CD4-positive, alpha-beta memory T cell (primary cell): Measurements from ENCODE around the gene A4GALT. TPM values are rescaled to one million over a fixed set of nuclear protein-coding genes. Genes with fewer than 3 reads are reported as not detected.
"Not testable (repeated sequence)": the region's sequence is repeated elsewhere in the genome, so short reads cannot be mapped to it uniquely, and the experiment has no call there.

Source experiments
- CTCF ChIA-PET: fragments of 350-600 bp; sonication (Branson Sonifier 250); formaldehyde crosslinking; loops from one replicate; lab custom pipeline; 2021; ENCODE audit warnings: inconsistent platforms; ENCODE audit not compliant: partially characterized antibody; lab: Charles Lee
- POLR2A ChIA-PET: fragments of 350-600 bp; sonication (Branson Sonifier 250); formaldehyde crosslinking; loops from one replicate; lab custom pipeline; 2021; ENCODE audit not compliant: partially characterized antibody; lab: Charles Lee
- DNase-seq, 5 donors: peaks; one replicate each; pipeline versions ENCODE4 v3.0.0 to v3.0.0-alpha.2; 2020 to 2022; ENCODE audit warnings: mixed read lengths in 1 of 5
- H3K27ac ChIP-seq: one replicate; pipeline ENCODE4 v1.7.0; 2013; ENCODE audit warnings: low read depth, low read length
- H3K27me3 ChIP-seq: 2 replicates; pipeline ENCODE4 v1.7.0; 2013; ENCODE audit warnings: mild to moderate bottlenecking, low read length, moderate library complexity; ENCODE audit not compliant: insufficient read depth
- H3K36me3 ChIP-seq: 2 replicates; pipeline ENCODE4 v1.7.0; 2013; ENCODE audit warnings: mild to moderate bottlenecking, low read length, moderate library complexity; ENCODE audit not compliant: insufficient read depth
- H3K4me1 ChIP-seq: 2 replicates; pipeline ENCODE4 v1.7.0; 2013; ENCODE audit warnings: mild to moderate bottlenecking, low read length, moderate library complexity; ENCODE audit not compliant: insufficient read depth
- H3K4me3 ChIP-seq, 2 donors: one replicate each; pipeline ENCODE4 v1.7.0; 2013; ENCODE audit warnings: low read length in 2 of 2, mild to moderate bottlenecking in 1 of 2
- H3K9me3 ChIP-seq, 2 donors: one replicate each; pipeline ENCODE4 v1.7.0; 2013; ENCODE audit warnings: low read length in 2 of 2, control low read depth in 1 of 2; ENCODE audit not compliant: control insufficient read depth in 1 of 2
- H3K27ac Mint-ChIP-seq, 7 donors: one replicate each; pipeline ENCODE4 v1.8.0; 2020 to 2021; ENCODE audit warnings: mixed read lengths in 7 of 7, mild to moderate bottlenecking in 6 of 7, inconsistent platforms in 3 of 7, moderate library complexity in 3 of 7
- H3K27me3 Mint-ChIP-seq, 2 donors: one replicate each; pipeline ENCODE4 v1.8.0; 2020 to 2021; ENCODE audit warnings: mixed read lengths in 2 of 2
- H3K36me3 Mint-ChIP-seq, 2 donors: one replicate each; pipeline ENCODE4 v1.8.0; 2020 to 2021; ENCODE audit warnings: mixed read lengths in 2 of 2, inconsistent platforms in 1 of 2, mild to moderate bottlenecking in 1 of 2
- H3K4me1 Mint-ChIP-seq, 4 donors: one replicate each; pipeline ENCODE4 v1.8.0; 2020 to 2021; ENCODE audit warnings: mixed read lengths in 4 of 4, mild to moderate bottlenecking in 1 of 4
- H3K4me3 Mint-ChIP-seq, 8 donors: one replicate each; pipeline ENCODE4 v1.8.0; 2020 to 2021; ENCODE audit warnings: mixed read lengths in 8 of 8, mild to moderate bottlenecking in 7 of 8, moderate library complexity in 6 of 8, inconsistent platforms in 3 of 8
- H3K9me3 Mint-ChIP-seq, 8 donors: one replicate each; pipeline ENCODE4 v1.8.0; 2020 to 2021; ENCODE audit warnings: mixed read lengths in 8 of 8, mild to moderate bottlenecking in 5 of 8, inconsistent platforms in 3 of 8, moderate library complexity in 1 of 8
- intact Hi-C: fragments of 100-400 bp; cut with micrococcal nuclease; formaldehyde crosslinking; loops from one replicate; pipeline ENCODE4 v1.15.1; 2023
- polyA plus RNA-seq, 2 donors: library from polyadenylated mRNA; unstranded; fragments of 300-500 nt; fragmentation: Illumina TruSeq; gene quantifications; one replicate each; pipeline ENCODE4 v1.2.3, GENCODE V29; 2021
- total RNA-seq, 2 experiments: library from RNA; stranded (reverse); gene quantifications; one replicate each; pipeline ENCODE4 v1.2.3, GENCODE V29; 2021

Gene A4GALT
- total and polyA plus RNA-seq, 4 experiments from 2014 or later: 0.15 TPM; not detected in 3

DNA sequence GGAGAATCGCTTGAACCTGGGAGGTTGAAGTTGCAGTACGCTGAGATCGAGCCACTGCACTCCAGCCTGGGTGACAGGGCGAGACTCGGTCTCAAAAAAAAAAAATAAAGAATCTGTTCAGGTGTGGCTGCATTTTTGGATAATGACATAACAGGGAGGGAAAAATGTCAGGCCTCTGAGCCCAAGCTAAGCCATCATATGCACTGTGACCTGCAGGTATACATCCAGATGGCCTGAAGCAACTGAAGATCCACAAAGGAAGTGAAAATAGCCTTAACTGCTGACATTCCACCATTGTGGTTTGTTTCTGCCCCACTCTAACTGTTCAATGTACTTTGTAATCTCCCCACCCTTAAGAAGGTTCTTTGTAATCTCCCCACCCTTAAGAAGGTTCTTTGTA lies 19.6 kb upstream of the A4GALT start:
- intact Hi-C loops, H3K4me3 ChIP-seq, H3K4me1 ChIP-seq, H3K36me3 ChIP-seq, H3K27me3 ChIP-seq, POLR2A ChIA-PET, H3K4me3 Mint-ChIP-seq, H3K27ac ChIP-seq, H3K9me3 ChIP-seq, H3K36me3 Mint-ChIP-seq, DNase-seq, H3K9me3 Mint-ChIP-seq, CTCF ChIA-PET, H3K4me1 Mint-ChIP-seq: not testable (repeated sequence)
- H3K27me3 Mint-ChIP-seq: peaks cover 11 to 20% of the 10 kb centered on the region in 2 donors
- H3K27ac Mint-ChIP-seq: peak overlapping the region in 1 of 7 donors; percentile 22

GRCh38 chr22:42734406-42734805 lies 13.7 kb upstream of the A4GALT start:
- Mint-ChIP-seq H3K36me3 (no peaks in the 10 kb centered on the region), H3K27me3 (peaks cover 9 to 12% of the 10 kb centered on the region in 2 donors), H3K27ac (no peak overlapping the region), H3K4me1 (no peaks in the 10 kb centered on the region), H3K9me3 (no peaks in the 10 kb centered on the region), H3K4me3 (no peak overlapping the region)
- no peak overlapping the region for H3K27ac ChIP-seq
- CTCF ChIA-PET: no interaction called here
- H3K36me3 ChIP-seq: no peaks in the 10 kb centered on the region
- H3K4me3 ChIP-seq: no peak overlapping the region
- no peaks in the 10 kb centered on the region for H3K4me1 ChIP-seq
- intact Hi-C loops: no loop called here
- no peak for DNase-seq
- POLR2A ChIA-PET: no interaction called here
- no peaks in the 10 kb centered on the region for H3K9me3 ChIP-seq
- H3K27me3 ChIP-seq: no peaks in the 10 kb centered on the region

DNA sequence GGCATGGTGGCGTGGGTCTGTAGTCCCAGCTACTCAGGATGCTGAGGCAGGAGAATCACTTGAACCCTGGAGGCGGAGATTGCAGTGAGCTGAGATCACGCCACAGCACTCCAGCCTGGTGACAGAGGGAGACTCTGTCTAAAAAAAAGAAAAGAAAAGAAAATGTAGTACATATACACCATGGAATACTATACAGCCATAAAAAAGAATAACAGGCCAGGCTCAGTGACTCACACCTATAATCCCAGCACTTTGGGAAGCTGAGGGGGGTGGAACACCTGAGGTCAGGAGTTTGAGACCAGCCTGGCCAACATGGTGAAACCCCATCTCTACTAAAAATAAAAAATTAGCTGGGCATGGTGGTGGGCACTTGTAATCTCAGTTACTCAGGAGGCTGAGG lies 12.7 kb upstream of the A4GALT start:
- H3K9me3 ChIP-seq, intact Hi-C loops, H3K4me3 ChIP-seq, H3K27ac Mint-ChIP-seq, H3K36me3 ChIP-seq, H3K4me1 ChIP-seq, POLR2A ChIA-PET, H3K9me3 Mint-ChIP-seq, CTCF ChIA-PET, H3K4me1 Mint-ChIP-seq, H3K27me3 ChIP-seq, H3K27ac ChIP-seq, H3K27me3 Mint-ChIP-seq, H3K4me3 Mint-ChIP-seq, H3K36me3 Mint-ChIP-seq, DNase-seq: not testable (repeated sequence)

- Histone ChIP-seq H3K9me3 (no peaks in the 10 kb centered on the region), H3K4me3 (no peak overlapping the region), H3K4me1 (no peaks in the 10 kb centered on the region), H3K36me3 (no peaks in the 10 kb centered on the region), H3K27me3 (no peaks in the 10 kb centered on the region), H3K27ac (no peak overlapping the region)
- intact Hi-C loops: no loop called here
- POLR2A ChIA-PET: no interaction called here
- no peak overlapping the region for H3K27ac Mint-ChIP-seq
- peaks cover 6 to 14% of the 10 kb centered on the region in 2 donors for H3K27me3 Mint-ChIP-seq
- no peak overlapping the region for H3K4me3 Mint-ChIP-seq
- H3K4me1 Mint-ChIP-seq: no peaks in the 10 kb centered on the region
- CTCF ChIA-PET: no interaction called here
- H3K36me3 Mint-ChIP-seq: no peaks in the 10 kb centered on the region
- no peak for DNase-seq
- peaks cover 0 to 2% (median 0%) of the 10 kb centered on the region in 8 donors for H3K9me3 Mint-ChIP-seq
These were observed 11.4 kb upstream of the A4GALT start for GRCh38 chr22:42732081-42732480.

- Histone ChIP-seq H3K27ac (no peak overlapping the region), H3K4me3 (no peak overlapping the region), H3K9me3 (no peaks in the 10 kb centered on the region), H3K4me1 (no peaks in the 10 kb centered on the region), H3K27me3 (no peaks in the 10 kb centered on the region), H3K36me3 (no peaks in the 10 kb centered on the region)
- intact Hi-C loops: no loop called here
- Mint-ChIP-seq H3K9me3 (peaks cover 0 to 2% (median 0%) of the 10 kb centered on the region in 8 donors), H3K36me3 (no peaks in the 10 kb centered on the region), H3K4me1 (peaks cover 0 to 1% (median under 1%) of the 10 kb centered on the region in 4 donors), H3K4me3 (no peak overlapping the region), H3K27ac (no peak overlapping the region), H3K27me3 (peaks cover 17 to 20% of the 10 kb centered on the region in 2 donors)
- DNase-seq: no peak
- ChIA-PET POLR2A (no interaction called here), CTCF (no interaction called here)
These were observed 6.1 kb upstream of the A4GALT start for GRCh38 chr22:42726811-42727210.

- H3K9me3 ChIP-seq: no peaks in the 10 kb centered on the region
- POLR2A ChIA-PET: no interaction called here
- DNase-seq: no peak
- H3K27ac Mint-ChIP-seq: no peak overlapping the region
- CTCF ChIA-PET: no interaction called here
- H3K27me3 Mint-ChIP-seq: peaks cover 26 to 27% of the 10 kb centered on the region in 2 donors
- peaks cover 4 to 11% (median 7%) of the 10 kb centered on the region in 4 donors for H3K4me1 Mint-ChIP-seq
- no peak overlapping the region for H3K4me3 Mint-ChIP-seq
- no peaks in the 10 kb centered on the region for H3K4me1 ChIP-seq
- H3K27ac ChIP-seq: no peak overlapping the region
- no peaks in the 10 kb centered on the region for H3K36me3 Mint-ChIP-seq
- peaks cover 0 to 2% (median 0%) of the 10 kb centered on the region in 8 donors for H3K9me3 Mint-ChIP-seq
- intact Hi-C loops: no loop called here
- H3K36me3 ChIP-seq: no peaks in the 10 kb centered on the region
- H3K27me3 ChIP-seq: peaks cover 5% of the 10 kb centered on the region
- H3K4me3 ChIP-seq: no peak overlapping the region
These were observed 5.1 kb upstream of the A4GALT start for GRCh38 chr22:42725606-42726355.

DNA sequence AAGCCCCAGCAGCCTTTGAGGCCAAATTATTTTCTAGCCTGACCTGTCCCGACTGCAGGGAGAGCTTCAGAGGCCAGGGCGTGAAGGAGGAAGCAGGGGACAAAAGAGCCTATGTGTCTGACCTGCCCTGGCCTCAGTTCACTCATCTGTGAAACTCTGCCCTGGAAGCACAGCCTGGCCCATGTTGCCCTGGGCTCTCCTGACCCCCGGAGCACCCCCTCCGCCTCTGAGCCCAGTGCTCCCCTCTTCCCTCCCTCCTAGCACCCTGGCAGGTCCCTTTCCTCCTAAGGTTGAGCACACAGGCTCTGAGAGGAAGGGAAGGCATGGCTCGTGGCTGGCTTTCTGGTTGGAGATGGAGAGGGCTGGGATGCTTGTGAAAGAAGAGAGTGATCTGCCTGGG lies 3.4 kb upstream of the A4GALT start:
- CTCF ChIA-PET: no interaction called here
- Mint-ChIP-seq H3K4me1 (peaks cover 5 to 18% (median 14%) of the 10 kb centered on the region in 4 donors), H3K4me3 (no peak overlapping the region), H3K27me3 (peaks cover 32 to 34% of the 10 kb centered on the region in 2 donors), H3K36me3 (no peaks in the 10 kb centered on the region), H3K27ac (no peak overlapping the region), H3K9me3 (peaks cover 0 to 2% (median 0%) of the 10 kb centered on the region in 8 donors)
- H3K4me1 ChIP-seq: peaks cover 8% of the 10 kb centered on the region
- peaks cover 14% of the 10 kb centered on the region for H3K27me3 ChIP-seq
- no peak for DNase-seq
- no peak overlapping the region for H3K27ac ChIP-seq
- POLR2A ChIA-PET: no interaction called here
- no peak overlapping the region for H3K4me3 ChIP-seq
- no peaks in the 10 kb centered on the region for H3K36me3 ChIP-seq
- H3K9me3 ChIP-seq: no peaks in the 10 kb centered on the region
- intact Hi-C loops: no loop called here
